Osteocyte (in vitro differentiated cells): ENCODE measurements around the gene TRIO. TPM values are rescaled to one million over a fixed set of nuclear protein-coding genes. Genes with fewer than 3 reads are reported as not detected.

ENCODE experiments used
- DNase-seq: peaks from one replicate; pipeline ENCODE4 v3.0.0; 2021; ENCODE audit warnings: mixed read lengths; ENCODE audit not compliant: unreplicated experiment; ENCODE audit errors: extremely low spot score
- H3K27ac Mint-ChIP-seq: one replicate; pipeline ENCODE4 v1.8.0; 2021; ENCODE audit warnings: mild to moderate bottlenecking, mixed read lengths; ENCODE audit not compliant: unreplicated experiment
- H3K27me3 Mint-ChIP-seq: one replicate; pipeline ENCODE4 v1.8.0; 2021; ENCODE audit warnings: mixed read lengths; ENCODE audit not compliant: unreplicated experiment
- H3K36me3 Mint-ChIP-seq: one replicate; pipeline ENCODE4 v1.8.0; 2021; ENCODE audit warnings: mixed read lengths; ENCODE audit not compliant: unreplicated experiment
- H3K4me1 Mint-ChIP-seq: one replicate; pipeline ENCODE4 v1.8.0; 2021; ENCODE audit warnings: mixed read lengths; ENCODE audit not compliant: unreplicated experiment
- H3K4me3 Mint-ChIP-seq: one replicate; pipeline ENCODE4 v1.8.0; 2021; ENCODE audit warnings: mild to moderate bottlenecking, moderate library complexity, mixed read lengths; ENCODE audit not compliant: unreplicated experiment
- H3K9me3 Mint-ChIP-seq: one replicate; pipeline ENCODE4 v1.8.0; 2021; ENCODE audit warnings: mixed read lengths; ENCODE audit not compliant: unreplicated experiment
- total RNA-seq: library from RNA; stranded (reverse); gene quantifications from 2 replicates; pipeline ENCODE4 v1.2.1, GENCODE V29; 2021
- TF ChIP-seq, protein P1 (sequence below): fragments of 200-600 bp; sonication (generic); IDR thresholded peaks from 2 replicates; pipeline ENCODE4 v1.5.0; 2021; ENCODE audit warnings: antibody characterized with exemption, mild to moderate bottlenecking, moderate library complexity

The TRIO gene
- total RNA-seq, 1 donor from 2014 or later, result 336 TPM

DNA sequence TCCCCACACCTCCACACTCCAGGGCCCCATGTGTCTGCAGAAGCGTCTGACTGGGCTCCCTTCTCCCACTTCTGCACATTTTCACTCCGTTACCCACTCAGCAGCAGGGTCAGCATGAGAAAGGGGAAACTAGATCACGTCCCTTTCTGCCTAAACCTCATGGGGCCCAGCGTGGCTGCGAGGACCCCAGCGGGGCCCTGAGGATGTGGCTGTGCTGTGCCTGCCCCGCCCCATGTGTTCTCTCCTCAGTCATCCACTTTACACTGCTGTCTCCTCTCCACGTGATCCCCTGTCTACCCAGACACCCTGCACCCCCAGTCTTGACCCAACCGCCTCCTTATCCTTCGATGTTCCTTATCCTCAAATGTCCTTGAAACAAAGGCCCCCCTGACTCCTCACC is 378.6 kb downstream of the TRIO start:
- Mint-ChIP-seq H3K27me3 (no peaks in the 10 kb centered on the region), H3K36me3 (no peaks in the 10 kb centered on the region), H3K4me3 (no peak overlapping the region), H3K4me1 (no peaks in the 10 kb centered on the region), H3K9me3 (no peaks in the 10 kb centered on the region), H3K27ac (no peak overlapping the region)
- TF ChIP-seq, protein P1, sequence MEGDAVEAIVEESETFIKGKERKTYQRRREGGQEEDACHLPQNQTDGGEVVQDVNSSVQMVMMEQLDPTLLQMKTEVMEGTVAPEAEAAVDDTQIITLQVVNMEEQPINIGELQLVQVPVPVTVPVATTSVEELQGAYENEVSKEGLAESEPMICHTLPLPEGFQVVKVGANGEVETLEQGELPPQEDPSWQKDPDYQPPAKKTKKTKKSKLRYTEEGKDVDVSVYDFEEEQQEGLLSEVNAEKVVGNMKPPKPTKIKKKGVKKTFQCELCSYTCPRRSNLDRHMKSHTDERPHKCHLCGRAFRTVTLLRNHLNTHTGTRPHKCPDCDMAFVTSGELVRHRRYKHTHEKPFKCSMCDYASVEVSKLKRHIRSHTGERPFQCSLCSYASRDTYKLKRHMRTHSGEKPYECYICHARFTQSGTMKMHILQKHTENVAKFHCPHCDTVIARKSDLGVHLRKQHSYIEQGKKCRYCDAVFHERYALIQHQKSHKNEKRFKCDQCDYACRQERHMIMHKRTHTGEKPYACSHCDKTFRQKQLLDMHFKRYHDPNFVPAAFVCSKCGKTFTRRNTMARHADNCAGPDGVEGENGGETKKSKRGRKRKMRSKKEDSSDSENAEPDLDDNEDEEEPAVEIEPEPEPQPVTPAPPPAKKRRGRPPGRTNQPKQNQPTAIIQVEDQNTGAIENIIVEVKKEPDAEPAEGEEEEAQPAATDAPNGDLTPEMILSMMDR, result no peak
- peak; percentile 66 for DNase-seq

DNA sequence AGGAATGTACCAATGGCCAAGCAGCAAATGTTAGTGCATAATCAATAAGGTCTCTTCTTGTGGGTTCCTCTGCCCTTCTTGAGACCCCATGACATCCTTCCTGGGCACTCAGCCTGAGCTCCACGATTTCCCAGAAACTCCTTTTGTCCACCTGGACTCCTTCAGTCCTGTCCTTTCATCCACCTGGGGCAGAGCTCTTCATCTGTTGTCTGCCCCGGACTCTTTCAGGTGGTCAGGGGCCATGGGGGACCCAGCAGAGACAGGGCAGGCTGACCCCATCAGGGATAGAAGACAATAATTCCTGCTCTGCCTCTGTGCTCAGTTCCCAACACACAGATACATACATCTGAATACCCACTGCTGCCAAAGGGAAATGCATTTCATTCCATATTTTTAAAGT is 379.6 kb downstream of the TRIO start:
- Mint-ChIP-seq H3K4me1 (no peaks in the 10 kb centered on the region), H3K27me3 (no peaks in the 10 kb centered on the region)
- TF ChIP-seq, protein P1, result no peak

DNA sequence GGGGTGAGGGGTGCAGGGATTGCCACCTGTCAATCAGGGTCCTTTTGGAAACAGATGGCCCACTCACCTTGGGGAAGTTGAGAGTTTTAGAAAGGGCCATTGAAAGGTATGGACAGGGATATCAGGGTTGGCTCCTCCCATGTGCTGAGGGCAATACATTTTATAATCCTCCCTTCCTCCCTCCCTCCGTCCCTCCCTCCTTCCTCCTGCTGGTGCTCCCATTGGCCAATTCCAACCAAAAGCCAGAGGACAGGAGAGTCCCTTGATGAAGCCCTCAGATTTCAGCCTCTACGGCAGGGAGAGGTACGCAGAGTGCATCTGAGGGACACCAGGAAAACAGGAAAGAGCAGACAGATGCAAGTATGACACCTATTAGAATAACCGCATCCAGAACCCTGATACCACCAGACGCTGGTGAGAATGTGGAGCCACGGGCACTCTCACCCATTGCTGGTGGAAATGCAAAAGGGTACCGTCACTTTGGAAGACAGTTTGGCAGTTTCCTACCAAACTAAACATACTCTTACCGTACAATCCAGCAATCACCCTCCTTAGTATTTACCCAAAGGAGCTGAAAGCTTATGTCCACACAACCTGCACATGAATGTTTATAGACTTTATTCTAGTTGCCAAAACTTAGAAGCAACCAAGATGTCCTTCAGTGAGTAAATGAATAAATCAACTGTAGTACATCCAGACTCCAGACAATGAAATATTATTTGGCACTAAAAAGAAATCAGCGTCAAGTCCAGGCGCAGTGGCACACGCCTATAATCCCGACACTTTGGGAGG is 380.3 kb downstream of the TRIO start:
- peak; percentile 38 for DNase-seq
- Mint-ChIP-seq H3K4me1 (no peaks in the 10 kb centered on the region), H3K4me3 (no peak overlapping the region), H3K36me3 (no peaks in the 10 kb centered on the region), H3K27ac (no peak overlapping the region), H3K27me3 (no peaks in the 10 kb centered on the region), H3K9me3 (no peaks in the 10 kb centered on the region)
- TF ChIP-seq, protein P1, result no peak

More for the DNA sequence above, 379.6 kb downstream of the TRIO start:
- no peaks in the 10 kb centered on the region for H3K9me3 Mint-ChIP-seq
- H3K27ac Mint-ChIP-seq, result no peak overlapping the region
- no peaks in the 10 kb centered on the region for H3K36me3 Mint-ChIP-seq
- no peak overlapping the region for H3K4me3 Mint-ChIP-seq
- peak; percentile 62 for DNase-seq

DNA sequence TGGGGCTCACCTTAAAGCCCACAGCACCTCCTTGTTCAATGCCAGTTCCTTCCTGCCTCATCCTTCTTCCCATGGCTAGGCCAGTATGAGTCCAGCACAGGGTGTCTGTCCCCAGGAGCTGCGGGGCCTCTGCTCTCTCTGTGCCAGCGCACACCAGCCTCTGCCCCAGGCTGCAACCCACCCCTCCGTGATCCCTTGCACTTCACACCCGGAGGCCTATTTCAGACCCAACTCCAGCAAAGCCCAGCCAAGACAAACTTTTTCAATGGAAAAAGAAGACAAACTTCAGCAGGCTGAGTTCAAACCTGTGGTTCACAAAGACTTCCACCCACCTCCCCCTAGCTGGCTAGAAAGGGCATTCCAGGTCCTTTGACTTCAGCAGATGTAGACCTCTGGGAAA is 382.3 kb downstream of the TRIO start:
- DNase-seq, result peak; percentile 51
- H3K27ac Mint-ChIP-seq, result no peak overlapping the region
- no peaks in the 10 kb centered on the region for H3K27me3 Mint-ChIP-seq
- H3K4me1 Mint-ChIP-seq, result no peaks in the 10 kb centered on the region
- no peaks in the 10 kb centered on the region for H3K36me3 Mint-ChIP-seq
- no peak overlapping the region for H3K4me3 Mint-ChIP-seq
- TF ChIP-seq, protein P1, result no peak
- no peaks in the 10 kb centered on the region for H3K9me3 Mint-ChIP-seq

DNA sequence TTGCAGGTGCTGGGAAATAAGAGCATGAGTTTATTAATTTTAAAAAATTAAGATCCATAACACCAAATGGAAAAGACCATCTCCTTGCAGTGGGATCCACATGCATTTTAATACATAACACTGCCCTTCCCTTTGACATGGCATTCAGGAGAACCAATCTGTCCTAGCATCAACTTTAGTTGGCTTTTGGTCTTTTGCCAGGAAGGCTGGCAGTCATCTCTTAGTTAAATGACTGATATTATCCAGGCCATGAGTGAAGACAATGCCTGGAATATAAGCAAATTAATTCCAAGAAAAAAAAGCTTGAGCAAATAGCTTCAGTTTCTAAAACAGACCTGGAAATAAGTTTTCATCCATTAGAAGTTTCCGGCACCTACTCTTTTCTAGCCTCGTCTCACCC is 383.4 kb downstream of the TRIO start:
- Mint-ChIP-seq H3K9me3 (no peaks in the 10 kb centered on the region), H3K4me1 (no peaks in the 10 kb centered on the region), H3K36me3 (no peaks in the 10 kb centered on the region), H3K27me3 (peaks cover 3% of the 10 kb centered on the region), H3K4me3 (no peak overlapping the region), H3K27ac (no peak overlapping the region)
- peak; percentile 3 for DNase-seq
- TF ChIP-seq, protein P1, result no peak
